ENCODE measurements around the gene PMP22. TPM values are rescaled to one million over a fixed set of nuclear protein-coding genes. Genes with fewer than 3 reads are reported as not detected.

PMP22 gene
- total RNA-seq, 2 experiments from 2014 or later = 0.16 TPM; not detected in 1

- ChIA-PET POLR2A (no interaction called here), CTCF (interaction anchor here (0.7 kb wide), 1 partner anchor 183 kb away, joined by 3 read pairs; no protein-coding TSS in a partner anchor)
- no peaks in the 10 kb centered on the region for H3K9me3 Mint-ChIP-seq (ENCODE audit: low read depth)
- intact Hi-C loops (cut with DNase I, micrococcal nuclease) = no loop called here
- H3K4me1 Mint-ChIP-seq = no peaks in the 10 kb centered on the region
- ATAC-seq (no peak), DNase-seq (no peak)
- peaks cover 8% of the 10 kb centered on the region for H3K27me3 Mint-ChIP-seq
- no peaks in the 10 kb centered on the region for H3K36me3 Mint-ChIP-seq (ENCODE audit: low read depth)
- no peak overlapping the region for H3K27ac Mint-ChIP-seq
- H3K4me3 Mint-ChIP-seq = no peak overlapping the region
Measured at GRCh38 chr17:15185625-15185991, 79.5 kb downstream of the PMP22 start.

- CTCF ChIA-PET = interaction anchor here (0.7 kb wide), 1 partner anchor 182 kb away, joined by 3 read pairs; no protein-coding TSS in a partner anchor
- no peak for DNase-seq
- POLR2A ChIA-PET = no interaction called here
- H3K4me1 Mint-ChIP-seq = no peaks in the 10 kb centered on the region
- intact Hi-C loops (cut with DNase I, micrococcal nuclease) = no loop called here
- H3K27ac Mint-ChIP-seq = no peak overlapping the region
- H3K27me3 Mint-ChIP-seq = peaks cover 10% of the 10 kb centered on the region
- H3K4me3 Mint-ChIP-seq = no peak overlapping the region
- H3K36me3 Mint-ChIP-seq (ENCODE audit: low read depth) = no peaks in the 10 kb centered on the region
- no peak for ATAC-seq
- no peaks in the 10 kb centered on the region for H3K9me3 Mint-ChIP-seq (ENCODE audit: low read depth)
Measured at GRCh38 chr17:15184872-15185624, 80.1 kb downstream of the PMP22 start.

- Mint-ChIP-seq H3K9me3 (ENCODE audit: low read depth) (no peaks in the 10 kb centered on the region), H3K27me3 (peaks cover 13% of the 10 kb centered on the region), H3K4me3 (no peak overlapping the region), H3K4me1 (no peaks in the 10 kb centered on the region), H3K36me3 (ENCODE audit: low read depth) (no peaks in the 10 kb centered on the region), H3K27ac (no peak overlapping the region)
- ChIA-PET POLR2A (no interaction called here), CTCF (no interaction called here)
- ATAC-seq (no peak), DNase-seq (no peak)
- intact Hi-C loops (cut with DNase I, micrococcal nuclease) = no loop called here
Measured at GRCh38 chr17:15181816-15182215, 83.3 kb downstream of the PMP22 start.

- intact Hi-C loops (cut with DNase I, micrococcal nuclease) = no loop called here
- ChIA-PET POLR2A (no interaction called here), CTCF (no interaction called here)
- H3K27me3 Mint-ChIP-seq = peaks cover 13% of the 10 kb centered on the region
- no peak for ATAC-seq
- no peak overlapping the region for H3K27ac Mint-ChIP-seq
- no peaks in the 10 kb centered on the region for H3K36me3 Mint-ChIP-seq (ENCODE audit: low read depth)
- H3K4me3 Mint-ChIP-seq = no peak overlapping the region
- no peak for DNase-seq
- H3K4me1 Mint-ChIP-seq = no peaks in the 10 kb centered on the region
- H3K9me3 Mint-ChIP-seq (ENCODE audit: low read depth) = no peaks in the 10 kb centered on the region
Measured at GRCh38 chr17:15181333-15181732, 83.8 kb downstream of the PMP22 start.

- POLR2A ChIA-PET = no interaction called here
Measured at GRCh38 chr17:15180121-15180561, 85.0 kb downstream of the PMP22 start.

More at GRCh38 chr17:15180121-15180561, 85.0 kb downstream of the PMP22 start:
- Mint-ChIP-seq H3K27me3 (peaks cover 10% of the 10 kb centered on the region), H3K27ac (no peak overlapping the region), H3K36me3 (ENCODE audit: low read depth) (no peaks in the 10 kb centered on the region), H3K9me3 (ENCODE audit: low read depth) (no peaks in the 10 kb centered on the region), H3K4me3 (no peak overlapping the region), H3K4me1 (no peaks in the 10 kb centered on the region)
- ATAC-seq = no peak
- DNase-seq = no peak
- CTCF ChIA-PET = interaction anchor here (0.8 kb wide), 1 partner anchor 9 kb away, joined by 3 read pairs; no protein-coding TSS in a partner anchor
- intact Hi-C loops (cut with DNase I, micrococcal nuclease) = no loop called here

Small RNA genes lying within 50 kb of the gene (microRNA-seq; reads per million reads assigned to microRNA genes)
- not detected for gene MIR4731 (ENCODE audit: borderline replicate concordance)

Other genes starting within 250 kb of the PMP22 start
- not detected for gene TEKT3, start 76.3 kb upstream of the PMP22 start, total RNA-seq
- gene CDRT4, start 202.3 kb upstream of the PMP22 start, total RNA-seq = 1 to 10 TPM; 1.9 to 3.6 TPM

Measured in activated CD4-positive, alpha-beta T cell treated with anti-CD3 and anti-CD28 coated beads for 36 hours (primary cell).